Lower lobe of right lung (tissue), 2 donors: ENCODE data around the gene TGFA. TPM values are rescaled to one million over a fixed set of nuclear protein-coding genes. Genes with fewer than 3 reads are reported as not detected.

ENCODE experiments used
- ATAC-seq, 2 donors: fragments of 200-7000 bp; cut with Tn5 transposase; one replicate each; pipeline ENCODE4 v1.9.1; 2020 to 2022; ENCODE audit warnings: mild to moderate bottlenecking in 2 of 2, moderate library complexity in 2 of 2
- DNase-seq: peaks from one replicate; pipeline ENCODE4 v3.0.0-alpha.2; 2020
- H3K27ac ChIP-seq: fragments of 200-600 bp; one replicate; pipeline ENCODE4 v1.8.0; 2022
- H3K27me3 ChIP-seq: fragments of 200-600 bp; one replicate; pipeline ENCODE4 v1.8.0; 2022; ENCODE audit warnings: low read depth
- H3K36me3 ChIP-seq: fragments of 200-600 bp; one replicate; pipeline ENCODE4 v1.8.0; 2022; ENCODE audit warnings: mild to moderate bottlenecking
- H3K4me1 ChIP-seq: fragments of 200-600 bp; one replicate; pipeline ENCODE4 v1.8.0; 2022
- H3K4me3 ChIP-seq: fragments of 200-600 bp; one replicate; pipeline ENCODE4 v1.8.0; 2022; ENCODE audit warnings: mild to moderate bottlenecking
- H3K9me3 ChIP-seq: fragments of 200-600 bp; one replicate; pipeline ENCODE4 v1.8.0; 2022
- CTCF ChIP-seq: fragments of 200-600 bp; IDR thresholded peaks from one replicate; pipeline ENCODE4 v1.8.0; 2022; ENCODE audit warnings: antibody characterized with exemption, mild to moderate bottlenecking
- intact Hi-C: fragments of 100-400 bp; cut with DNase I; formaldehyde crosslinking; loops from one replicate; pipeline ENCODE4 v1.11.0; 2022
- total RNA-seq: library from RNA; stranded (reverse); fragmentation: NEBNext Ultra II Directional; extraction: Animal tissue kit (Norgen Biotek cat#: 25700); gene quantifications from one replicate; pipeline ENCODE4 v1.2.1, GENCODE V29; 2021
- donor health status: DM: no; HTN: yes; CAD: no; lungs with severe emphysema.

Gene TGFA
- total RNA-seq, 1 donor from 2014 or later: 8.2 TPM

GRCh38 chr2:70569559-70569958 is 15.9 kb upstream of the TGFA start:
- Histone ChIP-seq H3K36me3 (no peaks in the 10 kb centered on the region), H3K4me3 (no peak overlapping the region), H3K9me3 (no peaks in the 10 kb centered on the region), H3K4me1 (no peaks in the 10 kb centered on the region), H3K27me3 (peaks cover 3% of the 10 kb centered on the region), H3K27ac (no peak overlapping the region)
- intact Hi-C loops: no loop called here
- no peak for TF ChIP-seq CTCF
- ATAC-seq (no peak), DNase-seq (no peak)

- Histone ChIP-seq H3K27me3 (peaks cover 7% of the 10 kb centered on the region), H3K4me1 (no peaks in the 10 kb centered on the region), H3K27ac (no peak overlapping the region), H3K9me3 (no peaks in the 10 kb centered on the region), H3K4me3 (no peak overlapping the region), H3K36me3 (no peaks in the 10 kb centered on the region)
- intact Hi-C loops: no loop called here
- ATAC-seq (no peak), DNase-seq (no peak)
- TF ChIP-seq CTCF: no peak
These were observed 13.3 kb upstream of the TGFA start for GRCh38 chr2:70566906-70567305.

- H3K27me3 ChIP-seq: peaks cover 7% of the 10 kb centered on the region
- H3K36me3 ChIP-seq: no peaks in the 10 kb centered on the region
- intact Hi-C loops: no loop called here
- no peaks in the 10 kb centered on the region for H3K9me3 ChIP-seq
- H3K4me3 ChIP-seq: no peak overlapping the region
- no peak overlapping the region for H3K27ac ChIP-seq
- no peak for DNase-seq
- no peak for ATAC-seq
- TF ChIP-seq CTCF: no peak
- no peaks in the 10 kb centered on the region for H3K4me1 ChIP-seq
These were observed 12.8 kb upstream of the TGFA start for GRCh38 chr2:70566464-70566863.

- H3K27me3 ChIP-seq: peaks cover 3% of the 10 kb centered on the region
- ATAC-seq (no peak), DNase-seq (no peak)
- TF ChIP-seq CTCF: no peak
- intact Hi-C loops: no loop called here
- no peak overlapping the region for H3K4me3 ChIP-seq
- no peak overlapping the region for H3K27ac ChIP-seq
- H3K36me3 ChIP-seq: no peaks in the 10 kb centered on the region
- no peaks in the 10 kb centered on the region for H3K4me1 ChIP-seq
- no peaks in the 10 kb centered on the region for H3K9me3 ChIP-seq
These were observed 11.6 kb upstream of the TGFA start for GRCh38 chr2:70565039-70565731.

GRCh38 chr2:70561893-70562292 is 8.3 kb upstream of the TGFA start:
- Histone ChIP-seq H3K27me3 (peaks cover 3% of the 10 kb centered on the region), H3K4me1 (no peaks in the 10 kb centered on the region), H3K4me3 (no peak overlapping the region), H3K9me3 (no peaks in the 10 kb centered on the region), H3K36me3 (no peaks in the 10 kb centered on the region), H3K27ac (no peak overlapping the region)
- DNase-seq (no peak), ATAC-seq (no peak)
- TF ChIP-seq CTCF: no peak
- intact Hi-C loops: no loop called here
